Measurements from ENCODE around the gene AGO3. TPM values are rescaled to one million over a fixed set of nuclear protein-coding genes. Genes with fewer than 3 reads are reported as not detected.
A peak's percentile ranks its signal among the peaks of the same experiment; 100 is the strongest.

AGO3 gene
- total RNA-seq, 1 experiment from 2014 or later = 26.9 TPM

- Histone ChIP-seq H2AFZ (ENCODE audit: low read depth, low read length, poor library complexity, severe bottlenecking) (no peak overlapping the region), H3K9ac (ENCODE audit: low read length) (no peak overlapping the region), H3K4me3 (replicated peaks in 1 of 2; ENCODE audit: low read depth in 1 of 2, low read length in 2 of 2) (no peak overlapping the region), H3K27ac (ENCODE audit: low read depth, low read length) (no peak overlapping the region), H3K36me3 (ENCODE audit: control insufficient read depth in 1 of 2, insufficient read depth in 2 of 2, low read length in 2 of 2) (peaks cover 0 to 3% of the 10 kb centered on the region in 2 experiments), H3K27me3 (ENCODE audit: insufficient read depth, low read length) (no peaks in the 10 kb centered on the region), H3K79me2 (ENCODE audit: insufficient read depth, low read length) (no peaks in the 10 kb centered on the region), H3K9me3 (ENCODE audit: control insufficient read depth in 1 of 2, insufficient read depth in 1 of 2, low read depth in 1 of 2, low read length in 2 of 2) (no peaks in the 10 kb centered on the region), H3K4me1 (ENCODE audit: control insufficient read depth in 1 of 2, insufficient read depth in 2 of 2, low read length in 2 of 2) (no peaks in the 10 kb centered on the region), H3K9me2 (ENCODE audit: insufficient read depth) (no peaks in the 10 kb centered on the region), H3K4me2 (ENCODE audit: low read length) (no peak overlapping the region), H4K20me1 (ENCODE audit: insufficient read depth) (no peaks in the 10 kb centered on the region)
- intact Hi-C loops (cut with micrococcal nuclease) = no loop called here
- ChIA-PET RAD21 (ENCODE audit: low non-redundant PET in 1 of 2, low total read pairs in 2 of 2, uncharacterized antibody in 2 of 2, unreplicated experiment in 2 of 2) (no interaction called here), CTCF (no interaction called here), POLR2A (no interaction called here)
- ATAC-seq (no peak), DNase-seq (ENCODE audit: low read depth, low spot score) (no peak)
- TSS peak; percentile 29 for BruUV-seq (replicated peaks)
- TF ChIP-seq ATF3 (IDR thresholded peaks at IDR 0.05) = no peak
These were observed 124.8 kb downstream of the AGO3 start for GRCh38 chr1:36055706-36056105.

- Histone ChIP-seq H3K36me3 (ENCODE audit: control insufficient read depth in 1 of 2, insufficient read depth in 2 of 2, low read length in 2 of 2) (no peaks in the 10 kb centered on the region), H3K4me2 (ENCODE audit: low read length) (no peak overlapping the region), H3K9me2 (ENCODE audit: insufficient read depth) (no peaks in the 10 kb centered on the region), H3K27me3 (ENCODE audit: insufficient read depth, low read length) (no peaks in the 10 kb centered on the region), H3K9ac (ENCODE audit: low read length) (no peak overlapping the region), H3K4me3 (replicated peaks in 1 of 2; ENCODE audit: low read depth in 1 of 2, low read length in 2 of 2) (no peak overlapping the region), H4K20me1 (ENCODE audit: insufficient read depth) (no peaks in the 10 kb centered on the region), H2AFZ (ENCODE audit: low read depth, low read length, poor library complexity, severe bottlenecking) (no peak overlapping the region), H3K9me3 (ENCODE audit: control insufficient read depth in 1 of 2, insufficient read depth in 1 of 2, low read depth in 1 of 2, low read length in 2 of 2) (no peaks in the 10 kb centered on the region), H3K79me2 (ENCODE audit: insufficient read depth, low read length) (no peaks in the 10 kb centered on the region), H3K27ac (ENCODE audit: low read depth, low read length) (no peak overlapping the region), H3K4me1 (ENCODE audit: control insufficient read depth in 1 of 2, insufficient read depth in 2 of 2, low read length in 2 of 2) (no peaks in the 10 kb centered on the region)
- ATAC-seq (no peak), DNase-seq (ENCODE audit: low read depth, low spot score) (no peak)
- no peak for TF ChIP-seq POLR2A (IDR thresholded peaks at IDR 0.05; ENCODE audit: borderline replicate concordance, extremely low read depth, insufficient read depth, insufficient read length)
- TF ChIP-seq POLR2AphosphoS5 (IDR thresholded peaks at IDR 0.05; ENCODE audit: low read depth, low read length) = no peak
- TF ChIP-seq ZBTB33 (IDR thresholded peaks at IDR 0.05; ENCODE audit: extremely low read depth, insufficient replicate concordance, low read length) = no peak
- no peak for TF ChIP-seq YY1 (IDR thresholded peaks at IDR 0.05; ENCODE audit: extremely low read depth, insufficient replicate concordance, low read depth, low read length)
- TF ChIP-seq MAX (IDR thresholded peaks at IDR 0.05) = no peak
- no peak for TF ChIP-seq EZH2phosphoT487 (IDR thresholded peaks at IDR 0.05; ENCODE audit: borderline replicate concordance)
- TF ChIP-seq EGR1 (IDR thresholded peaks at IDR 0.05; ENCODE audit: low read depth) = no peak
- TF ChIP-seq ELF1 (IDR thresholded peaks at IDR 0.05; ENCODE audit: borderline replicate concordance, low read depth) = no peak
- ChIA-PET POLR2A (no interaction called here), CTCF (no interaction called here), RAD21 (ENCODE audit: low non-redundant PET in 1 of 2, low total read pairs in 2 of 2, uncharacterized antibody in 2 of 2, unreplicated experiment in 2 of 2) (no interaction called here)
- intact Hi-C loops (cut with micrococcal nuclease) = no loop called here
- no TSS peak for BruUV-seq (replicated peaks)
These were observed 131.4 kb downstream of the AGO3 start for GRCh38 chr1:36062315-36062714.

Measured in HCT116 (cell line).